OCI-LY7 (cell line): Measurements from ENCODE around the gene CDK6.

Experiments used
- CTCF ChIP-seq: fragments of 200-600 bp; sonication (generic); conservative IDR thresholded peaks from 2 replicates; pipeline ENCODE4 v1.5.1; 2014; ENCODE audit warnings: mild to moderate bottlenecking, antibody characterized with exemption, low read length, moderate library complexity, mixed read lengths
- EZH2phosphoT487 ChIP-seq: fragments of 200-600 bp; sonication (generic); IDR thresholded peaks from 2 replicates; pipeline ENCODE4 v1.6.1; 2018; ENCODE audit warnings: low read depth, borderline replicate concordance, mild to moderate bottlenecking, mixed run types, antibody characterized with exemption, low read length, moderate library complexity, mixed read lengths

GRCh38 chr7:92702535-92702934 is 133.8 kb downstream of the CDK6 start:
- TF ChIP-seq CTCF: no peak
- TF ChIP-seq EZH2phosphoT487: no peak
